GM23338 (cell line): Measurements from ENCODE around the gene RELN. TPM values are rescaled to one million over a fixed set of nuclear protein-coding genes. Genes with fewer than 3 reads are reported as not detected.

ENCODE experiments used
- ATAC-seq: fragments of 200-7000 bp; cut with Tn5 transposase; 3 replicates; pipeline ENCODE4 v1.9.1; 2020
- DNase-seq: peaks from one replicate; pipeline ENCODE4 v3.0.0-alpha.2; 2015; ENCODE audit warnings: low spot score
- H2AFZ ChIP-seq: fragments of 200-600 bp; sonication (generic); 2 replicates; pipeline ENCODE4 v1.8.0; 2016; ENCODE audit warnings: antibody characterized with exemption, mild to moderate bottlenecking, moderate library complexity
- H3F3A ChIP-seq: fragments of 200-600 bp; sonication (generic); replicated peaks from 2 replicates; pipeline ENCODE4 v1.8.0; 2017; ENCODE audit warnings: antibody characterized with exemption, mixed run types, low read depth
- H3K27ac ChIP-seq: fragments of 200-600 bp; sonication (generic); 2 replicates; pipeline ENCODE4 v1.6.1; 2016; ENCODE audit warnings: low read depth
- H3K27me3 ChIP-seq: fragments of 200-600 bp; sonication (generic); 2 replicates; pipeline ENCODE4 v1.8.0; 2016; ENCODE audit warnings: mild to moderate bottlenecking, mixed run types, moderate library complexity; ENCODE audit not compliant: insufficient read depth
- H3K36me3 ChIP-seq: fragments of 200-600 bp; sonication (generic); 2 replicates; pipeline ENCODE4 v1.8.0; 2016; ENCODE audit warnings: mild to moderate bottlenecking; ENCODE audit not compliant: insufficient read depth
- H3K4me1 ChIP-seq: fragments of 200-600 bp; sonication (generic); 2 replicates; pipeline ENCODE4 v1.8.0; 2016; ENCODE audit warnings: mild to moderate bottlenecking, moderate library complexity; ENCODE audit not compliant: insufficient read depth
- H3K4me2 ChIP-seq: fragments of 200-600 bp; sonication (generic); 2 replicates; pipeline ENCODE4 v1.7.1; 2017; ENCODE audit warnings: mixed run types
- H3K4me3 ChIP-seq: fragments of 200-600 bp; sonication (generic); 2 replicates; pipeline ENCODE4 v1.6.1; 2016; ENCODE audit warnings: mixed run types
- H3K79me2 ChIP-seq: fragments of 200-600 bp; sonication (generic); replicated peaks from 2 replicates; pipeline ENCODE4 v1.8.0; 2017; ENCODE audit warnings: mild to moderate bottlenecking; ENCODE audit not compliant: insufficient read depth
- H3K9me2 ChIP-seq: fragments of 200-600 bp; sonication (generic); 2 replicates; pipeline ENCODE4 v1.8.0; 2017; ENCODE audit not compliant: insufficient read depth
- H4K20me1 ChIP-seq: fragments of 200-600 bp; sonication (generic); replicated peaks from 2 replicates; pipeline ENCODE4 v1.8.0; 2017; ENCODE audit warnings: mild to moderate bottlenecking; ENCODE audit not compliant: insufficient read depth
- H3K27ac Mint-ChIP-seq: 2 replicates; pipeline ENCODE4 v1.8.0; 2020; ENCODE audit warnings: inconsistent platforms, mild to moderate bottlenecking, moderate library complexity, mixed read lengths
- H3K27me3 Mint-ChIP-seq: 3 replicates; pipeline ENCODE4 v1.8.0; 2022; ENCODE audit warnings: low read depth, mild to moderate bottlenecking, moderate library complexity, mixed read lengths, inconsistent platforms; ENCODE audit not compliant: insufficient read depth, poor library complexity
- H3K36me3 Mint-ChIP-seq: 3 replicates; pipeline ENCODE4 v1.8.0; 2021; ENCODE audit warnings: low read depth, mild to moderate bottlenecking, inconsistent platforms, moderate library complexity, mixed read lengths
- H3K4me1 Mint-ChIP-seq: 3 replicates; pipeline ENCODE4 v1.8.0; 2020; ENCODE audit warnings: mild to moderate bottlenecking, inconsistent platforms, mixed read lengths
- H3K4me3 Mint-ChIP-seq: 3 replicates; pipeline ENCODE4 v1.8.0; 2021; ENCODE audit warnings: moderate library complexity, mild to moderate bottlenecking, inconsistent platforms, mixed read lengths
- H3K9me3 Mint-ChIP-seq: 3 replicates; pipeline ENCODE4 v1.8.0; 2020; ENCODE audit warnings: moderate library complexity, mild to moderate bottlenecking, inconsistent platforms, mixed read lengths
- CREB1 ChIP-seq: fragments of 250-450 bp; sonication (Bioruptor Pico); IDR thresholded peaks from 2 replicates; pipeline ENCODE4 v1.5.0; 2020; ENCODE audit warnings: low read depth, mild to moderate bottlenecking, moderate library complexity
- EZH2 ChIP-seq: fragments of 200-600 bp; sonication (generic); IDR thresholded peaks from one replicate; pipeline ENCODE4 v1.8.0; 2017; ENCODE audit warnings: antibody characterized with exemption, mild to moderate bottlenecking, low read depth; ENCODE audit not compliant: unreplicated experiment
- EZH2phosphoT487 ChIP-seq: fragments of 200-600 bp; sonication (generic); IDR thresholded peaks from one replicate; pipeline ENCODE4 v1.8.1; 2018; ENCODE audit warnings: antibody characterized with exemption; ENCODE audit not compliant: unreplicated experiment
- NANOG ChIP-seq: IDR thresholded peaks from 2 replicates; pipeline ENCODE4 v1.6.1; 2016; ENCODE audit warnings: antibody characterized with exemption, borderline replicate concordance
- POLR2AphosphoS5 ChIP-seq: IDR thresholded peaks from 2 replicates; pipeline ENCODE4 v1.6.1; 2016; ENCODE audit warnings: antibody characterized with exemption, low read depth
- REST ChIP-seq: IDR thresholded peaks from one replicate; pipeline ENCODE4 v1.6.1; 2018; ENCODE audit warnings: antibody characterized with exemption; ENCODE audit not compliant: unreplicated experiment
- STAT1 ChIP-seq: IDR thresholded peaks from one replicate; pipeline ENCODE4 v1.6.1; 2016; ENCODE audit warnings: antibody characterized with exemption; ENCODE audit not compliant: unreplicated experiment
- ZNF114 ChIP-seq: fragments of 250-450 bp; sonication (Bioruptor Pico); IDR thresholded peaks from 2 replicates; pipeline ENCODE4 v1.5.0; 2020; ENCODE audit warnings: mild to moderate bottlenecking, moderate library complexity
- ZNF331 ChIP-seq: fragments of 250-450 bp; sonication (Bioruptor Pico); IDR thresholded peaks from 2 replicates; pipeline ENCODE4 v1.5.0; 2020; ENCODE audit warnings: low read depth, mild to moderate bottlenecking, moderate library complexity
- ZNF462 ChIP-seq: fragments of 250-450 bp; sonication (Bioruptor Pico); IDR thresholded peaks from 2 replicates; pipeline ENCODE4 v1.5.0; 2020; ENCODE audit warnings: mild to moderate bottlenecking, moderate library complexity
- polyA plus RNA-seq: library from polyadenylated mRNA; unstranded; fragments of >200 nt; fragmentation: Nextera tagmentation; extraction: Ambion mirVana; gene quantifications from 2 replicates; pipeline ENCODE4 v1.2.1, GENCODE V29; 2016
- total RNA-seq: library from RNA; depleted of rRNA; stranded (reverse); fragments of >200 nt; shearing (Covaris generic); gene quantifications from 2 replicates; pipeline ENCODE4 v1.2.3, GENCODE V29; 2014
- TF ChIP-seq, protein P1 (sequence below): IDR thresholded peaks from 2 replicates; pipeline ENCODE4 v1.6.1; 2016; ENCODE audit warnings: antibody characterized with exemption

The RELN gene
- total and polyA plus RNA-seq, 2 experiments from 2014 or later: 0.10 to 0.76 TPM

DNA sequence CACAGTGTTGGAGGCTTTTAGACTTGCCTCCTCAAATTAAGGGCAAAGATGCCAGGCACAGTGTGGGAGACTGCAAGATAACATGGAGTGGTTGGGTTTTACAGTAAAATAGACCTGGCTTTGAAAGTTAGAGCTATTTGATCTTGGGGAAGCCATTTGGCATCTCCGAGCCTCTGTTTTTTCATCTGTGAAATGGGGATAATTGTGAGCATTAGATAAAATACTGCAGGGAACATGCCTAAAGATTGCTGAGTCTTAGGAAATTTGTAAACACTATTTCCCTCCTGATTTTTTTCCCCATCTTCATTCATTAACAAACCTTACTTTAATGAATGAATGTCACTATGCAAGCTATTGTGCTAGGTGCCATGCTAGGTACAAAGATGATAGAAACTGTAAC, 302.2 kb downstream of the RELN start (continued):
- TF ChIP-seq ZNF462 (CRISPR knock-in tag): no peak
- no peak for TF ChIP-seq ZNF331 (CRISPR knock-in tag)
- TF ChIP-seq STAT1: no peak
- no peak for TF ChIP-seq NANOG
- no peak for TF ChIP-seq POLR2AphosphoS5

GRCh38 chr7:103686763-103687162, 302.7 kb downstream of the RELN start:
- Histone ChIP-seq H3K4me2 (no peak overlapping the region), H2AFZ (no peak overlapping the region), H3K36me3 (no peaks in the 10 kb centered on the region), H3F3A (no peaks in the 10 kb centered on the region), H3K4me1 (no peaks in the 10 kb centered on the region), H3K79me2 (no peaks in the 10 kb centered on the region), H4K20me1 (no peaks in the 10 kb centered on the region), H3K27me3 (no peaks in the 10 kb centered on the region), H3K9me2 (no peaks in the 10 kb centered on the region), H3K27ac (no peak overlapping the region), H3K4me3 (no peak overlapping the region)
- Mint-ChIP-seq H3K27ac (no peak overlapping the region), H3K36me3 (no peaks in the 10 kb centered on the region), H3K4me1 (no peaks in the 10 kb centered on the region), H3K4me3 (no peak overlapping the region), H3K9me3 (no peaks in the 10 kb centered on the region), H3K27me3 (peaks cover 1% of the 10 kb centered on the region)
- no peak for DNase-seq
- no peak for ATAC-seq
- TF ChIP-seq EZH2phosphoT487 (no peak), CREB1 (CRISPR knock-in tag) (no peak), REST (no peak), NANOG (no peak), EZH2 (no peak), ZNF114 (CRISPR knock-in tag) (no peak), POLR2AphosphoS5 (no peak)
- TF ChIP-seq, protein P1, sequence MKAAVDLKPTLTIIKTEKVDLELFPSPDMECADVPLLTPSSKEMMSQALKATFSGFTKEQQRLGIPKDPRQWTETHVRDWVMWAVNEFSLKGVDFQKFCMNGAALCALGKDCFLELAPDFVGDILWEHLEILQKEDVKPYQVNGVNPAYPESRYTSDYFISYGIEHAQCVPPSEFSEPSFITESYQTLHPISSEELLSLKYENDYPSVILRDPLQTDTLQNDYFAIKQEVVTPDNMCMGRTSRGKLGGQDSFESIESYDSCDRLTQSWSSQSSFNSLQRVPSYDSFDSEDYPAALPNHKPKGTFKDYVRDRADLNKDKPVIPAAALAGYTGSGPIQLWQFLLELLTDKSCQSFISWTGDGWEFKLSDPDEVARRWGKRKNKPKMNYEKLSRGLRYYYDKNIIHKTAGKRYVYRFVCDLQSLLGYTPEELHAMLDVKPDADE: no peak
